WERI-Rb-1 (cell line): Measurements from ENCODE around the gene PRMT5.
A peak's percentile ranks its signal among the peaks of the same experiment; 100 is the strongest.

ENCODE experiments used
- DNase-seq: peaks from one replicate; pipeline ENCODE4 v3.0.0-alpha.2; 2020
- H3K27ac ChIP-seq: fragments of 250-450 bp; sonication (Bioruptor Pico); 2 replicates; pipeline ENCODE4 v1.5.1; 2020; ENCODE audit warnings: mild to moderate bottlenecking, moderate library complexity
- H3K27me3 ChIP-seq: fragments of 250-450 bp; sonication (Bioruptor Pico); 2 replicates; pipeline ENCODE4 v1.5.1; 2021; ENCODE audit warnings: mild to moderate bottlenecking, low read depth, moderate library complexity; ENCODE audit not compliant: insufficient read depth, severe bottlenecking
- H3K36me3 ChIP-seq: fragments of 250-450 bp; sonication (Bioruptor Pico); 2 replicates; pipeline ENCODE4 v1.5.1; 2020; ENCODE audit warnings: mild to moderate bottlenecking, moderate library complexity
- H3K4me3 ChIP-seq: 2 replicates; pipeline ENCODE4 v1.5.1; 2011; ENCODE audit warnings: low read depth, mild to moderate bottlenecking, control low read depth, low read length
- H3K9me3 ChIP-seq: fragments of 250-450 bp; sonication (Bioruptor Pico); 2 replicates; pipeline ENCODE4 v1.5.1; 2021; ENCODE audit warnings: mild to moderate bottlenecking, moderate library complexity; ENCODE audit not compliant: severe bottlenecking
- CTCF ChIP-seq: IDR thresholded peaks from 2 replicates; pipeline ENCODE4 v1.5.1; 2011; ENCODE audit warnings: low read depth, mild to moderate bottlenecking, control low read depth, inconsistent platforms, low read length

Gene PRMT5

DNA sequence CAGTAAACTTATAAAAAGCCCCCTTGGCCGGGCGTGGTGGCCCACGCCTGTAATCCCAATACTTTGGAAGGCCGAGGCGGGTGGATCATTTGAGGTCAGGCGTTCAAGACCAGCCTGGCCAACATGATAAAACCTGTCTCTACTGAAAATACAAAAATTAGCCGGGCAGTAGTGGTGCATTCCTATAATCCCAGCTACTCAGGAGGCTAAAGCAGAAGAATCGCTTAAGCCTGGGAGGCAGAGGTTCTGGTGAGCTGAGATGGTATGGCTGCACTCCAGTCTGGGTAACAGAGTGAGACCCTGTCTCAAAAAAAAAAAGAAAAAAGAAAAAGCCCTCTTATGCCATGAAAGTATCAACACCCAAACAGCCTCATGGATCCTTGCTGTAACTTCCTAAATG lies 3.7 kb downstream of the PRMT5 start:
- H3K9me3 ChIP-seq, result no peaks in the 10 kb centered on the region
- peaks cover 60% of the 10 kb centered on the region for H3K36me3 ChIP-seq
- H3K27ac ChIP-seq, result no peak overlapping the region
- no peak for DNase-seq
- H3K4me3 ChIP-seq, result no peak overlapping the region
- no peak for TF ChIP-seq CTCF
- no peaks in the 10 kb centered on the region for H3K27me3 ChIP-seq

DNA sequence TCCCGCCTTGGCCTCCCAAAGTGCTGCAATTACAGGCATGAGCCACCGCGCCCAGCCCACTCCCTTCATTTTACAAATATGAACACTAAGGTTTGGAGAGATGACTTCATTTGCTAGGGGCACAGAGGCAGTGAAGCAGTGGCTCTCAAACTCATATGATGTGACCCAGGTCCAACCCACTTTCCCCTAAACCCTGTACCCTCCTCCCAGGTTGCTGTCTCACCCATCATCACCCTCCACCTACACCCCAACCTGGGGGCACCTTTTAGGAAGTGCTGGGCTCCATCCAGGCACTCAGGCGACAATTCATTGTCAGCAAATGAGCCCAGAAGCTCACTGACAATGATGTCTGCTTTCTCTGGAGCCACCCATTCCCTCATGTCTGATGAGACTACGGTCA lies 5.4 kb downstream of the PRMT5 start:
- no peaks in the 10 kb centered on the region for H3K27me3 ChIP-seq
- TF ChIP-seq CTCF, result no peak
- H3K36me3 ChIP-seq, result peaks cover 65% of the 10 kb centered on the region
- H3K4me3 ChIP-seq, result no peak overlapping the region
- no peaks in the 10 kb centered on the region for H3K9me3 ChIP-seq
- no peak overlapping the region for H3K27ac ChIP-seq
- no peak for DNase-seq

- TF ChIP-seq CTCF, result no peak
- peaks cover 64% of the 10 kb centered on the region for H3K36me3 ChIP-seq
- no peak for DNase-seq
- H3K9me3 ChIP-seq, result no peaks in the 10 kb centered on the region
- no peak overlapping the region for H3K4me3 ChIP-seq
- no peaks in the 10 kb centered on the region for H3K27me3 ChIP-seq
- H3K27ac ChIP-seq, result no peak overlapping the region
These were observed 6.9 kb downstream of the PRMT5 start for GRCh38 chr14:22922294-22922693.

GRCh38 chr14:22920697-22921096 lies 8.5 kb downstream of the PRMT5 start:
- Histone ChIP-seq H3K27ac (no peak overlapping the region), H3K4me3 (no peak overlapping the region), H3K36me3 (peaks cover 62% of the 10 kb centered on the region), H3K9me3 (no peaks in the 10 kb centered on the region), H3K27me3 (no peaks in the 10 kb centered on the region)
- no peak for TF ChIP-seq CTCF
- no peak for DNase-seq

GRCh38 chr14:22919601-22919921 lies 9.6 kb downstream of the PRMT5 start:
- H3K27ac ChIP-seq, result peak overlapping the region; percentile 60

More at GRCh38 chr14:22919601-22919921, 9.6 kb downstream of the PRMT5 start:
- Histone ChIP-seq H3K4me3 (peak overlapping the region; percentile 40), H3K9me3 (no peaks in the 10 kb centered on the region), H3K36me3 (peaks cover 59% of the 10 kb centered on the region), H3K27me3 (no peaks in the 10 kb centered on the region)
- no peak for DNase-seq
- no peak for TF ChIP-seq CTCF
